IMR-90 (cell line): ENCODE results near the gene SOX21. TPM values are rescaled to one million over a fixed set of nuclear protein-coding genes. Genes with fewer than 3 reads are reported as not detected.

ENCODE experiments used
- ATAC-seq: fragments of 200-7000 bp; cut with Tn5 transposase; 2 replicates; pipeline ENCODE4 v1.9.1; 2020; ENCODE audit warnings: low read depth, mild to moderate bottlenecking, moderate library complexity
- BruUV-seq: library from RNA; stranded (reverse); fragments of 400-500 nt; replicated peaks from 2 replicates; lab custom pipeline; 2021; lab: Mats Ljungman, UMichigan
- CTCF ChIA-PET: fragments of 300-600 bp; formaldehyde crosslinking; extraction: SDS; loops from one replicate; lab custom pipeline; 2021; ENCODE audit warnings: antibody characterized with exemption; lab: Yijun Ruan, JAX
- POLR2A ChIA-PET: fragments of 300-600 bp; sonication (Branson Sonifier 250); formaldehyde crosslinking; loops from one replicate; lab custom pipeline; 2022; ENCODE audit warnings: antibody characterized with exemption; ENCODE audit not compliant: unreplicated experiment; lab: Charles Lee
- DNase-seq: peaks from one replicate; pipeline ENCODE4 v3.0.0; 2013
- H2AFZ ChIP-seq: replicated peaks from 2 replicates; pipeline ENCODE3; 2013; ENCODE audit warnings: low read length, mild to moderate bottlenecking; ENCODE audit not compliant: poor library complexity
- H2AK5ac ChIP-seq: 2 replicates; pipeline ENCODE4 v1.6.1; 2013; ENCODE audit warnings: low read depth, low read length, inconsistent platforms
- H2AK9ac ChIP-seq: replicated peaks from 2 replicates; pipeline ENCODE3; 2013; ENCODE audit warnings: mild to moderate bottlenecking, low read depth, low read length, moderate library complexity; ENCODE audit not compliant: poor library complexity
- H2BK120ac ChIP-seq: 2 replicates; pipeline ENCODE4 v1.6.1; 2013; ENCODE audit warnings: low read depth, low read length, inconsistent platforms
- H2BK15ac ChIP-seq: 3 replicates; pipeline ENCODE4 v1.6.1; 2013; ENCODE audit warnings: low read depth, low read length, inconsistent platforms
- H2BK20ac ChIP-seq: 2 replicates; pipeline ENCODE4 v1.6.1; 2013; ENCODE audit warnings: low read depth, mild to moderate bottlenecking, inconsistent platforms, low read length, moderate library complexity
- H2BK5ac ChIP-seq: 2 replicates; pipeline ENCODE4 v1.6.1; 2013; ENCODE audit warnings: mild to moderate bottlenecking, low read depth, low read length, inconsistent platforms; ENCODE audit not compliant: poor library complexity, severe bottlenecking
- H3K14ac ChIP-seq: replicated peaks from 2 replicates; pipeline ENCODE4 v1.6.1; 2013; ENCODE audit warnings: low read depth, low read length, inconsistent platforms
- H3K18ac ChIP-seq: 2 replicates; pipeline ENCODE4 v1.6.1; 2013; ENCODE audit warnings: low read depth, low read length, control low read depth
- H3K23ac ChIP-seq: 2 replicates; pipeline ENCODE4 v1.6.1; 2013; ENCODE audit warnings: low read depth, low read length, inconsistent platforms
- H3K27ac ChIP-seq: 2 replicates; pipeline ENCODE4 v1.5.1; 2013; ENCODE audit warnings: mild to moderate bottlenecking, control low read depth, low read length; ENCODE audit not compliant: insufficient read depth
- H3K27me3 ChIP-seq: 2 replicates; pipeline ENCODE4 v1.6.1; 2013; ENCODE audit warnings: low read length; ENCODE audit not compliant: control insufficient read depth, insufficient read depth
- H3K36me3 ChIP-seq: 2 replicates; pipeline ENCODE4 v1.6.1; 2013; ENCODE audit warnings: low read length, mixed read lengths; ENCODE audit not compliant: control insufficient read depth, insufficient read depth
- H3K4ac ChIP-seq: 2 replicates; pipeline ENCODE4 v1.6.1; 2013; ENCODE audit warnings: low read depth, low read length, inconsistent platforms
- H3K4me1 ChIP-seq: 2 replicates; pipeline ENCODE4 v1.6.1; 2013; ENCODE audit warnings: low read length, mixed read lengths; ENCODE audit not compliant: control insufficient read depth, insufficient read depth
- H3K4me2 ChIP-seq: 2 replicates; pipeline ENCODE4 v1.6.1; 2013; ENCODE audit warnings: low read depth, mild to moderate bottlenecking, control low read depth, low read length, moderate library complexity
- H3K4me3 ChIP-seq: 2 replicates; pipeline ENCODE4 v1.5.1; 2013; ENCODE audit warnings: low read depth, mild to moderate bottlenecking, control low read depth, low read length, moderate library complexity; ENCODE audit not compliant: insufficient read depth
- H3K56ac ChIP-seq: 2 replicates; pipeline ENCODE4 v1.6.1; 2013; ENCODE audit warnings: low read length, inconsistent platforms; ENCODE audit not compliant: insufficient read depth; ENCODE audit errors: extremely low read depth
- H3K79me1 ChIP-seq, 2 experiments: 2 replicates each; pipeline ENCODE4 v1.6.1; 2013; ENCODE audit warnings: low read length in 2 of 2, inconsistent platforms in 1 of 2, low read depth in 1 of 2
- H3K9ac ChIP-seq: 2 replicates; pipeline ENCODE4 v1.6.1; 2013; ENCODE audit warnings: low read depth, low read length, control low read depth
- H3K9me1 ChIP-seq: 2 replicates; pipeline ENCODE4 v1.6.1; 2013; ENCODE audit warnings: low read length, inconsistent platforms; ENCODE audit not compliant: insufficient read depth
- H3K9me3 ChIP-seq: 2 replicates; pipeline ENCODE4 v1.6.1; 2013; ENCODE audit warnings: low read length; ENCODE audit not compliant: control insufficient read depth, insufficient read depth
- H4K20me1 ChIP-seq: 2 replicates; pipeline ENCODE4 v1.6.1; 2013; ENCODE audit warnings: low read length, inconsistent platforms; ENCODE audit not compliant: insufficient read depth
- H4K5ac ChIP-seq: 2 replicates; pipeline ENCODE4 v1.6.1; 2013; ENCODE audit warnings: mild to moderate bottlenecking, low read depth, low read length, control low read depth
- H4K8ac ChIP-seq, 2 experiments: 2 replicates each; pipeline ENCODE4 v1.6.1; 2013; ENCODE audit warnings: low read depth in 2 of 2, low read length in 2 of 2, control low read depth in 1 of 2, inconsistent platforms in 1 of 2
- H4K91ac ChIP-seq: 2 replicates; pipeline ENCODE4 v1.6.1; 2013; ENCODE audit warnings: low read depth, low read length, inconsistent platforms; ENCODE audit not compliant: insufficient read depth
- BHLHE40 ChIP-seq: fragments of 150-350 bp; IDR thresholded peaks from 2 replicates; pipeline ENCODE4 v1.6.1; 2016; ENCODE audit warnings: mild to moderate bottlenecking, low read depth, low read length
- CEBPB ChIP-seq: IDR thresholded peaks from 2 replicates; pipeline ENCODE4 v1.6.1; 2012; ENCODE audit warnings: low read depth, low read length, improper control_type of control experiment
- CHD1 ChIP-seq: IDR thresholded peaks from 2 replicates; pipeline ENCODE4 v1.6.1; 2012; ENCODE audit warnings: low read depth, low read length, improper control_type of control experiment
- FOS ChIP-seq: fragments of 150-350 bp; IDR thresholded peaks from 2 replicates; pipeline ENCODE4 v1.6.1; 2016; ENCODE audit warnings: low read depth, low read length
- MAFK ChIP-seq: IDR thresholded peaks from 2 replicates; pipeline ENCODE4 v1.6.1; 2012; ENCODE audit warnings: low read depth, low read length, improper control_type of control experiment
- MAZ ChIP-seq: IDR thresholded peaks from 2 replicates; pipeline ENCODE4 v1.6.1; 2012; ENCODE audit warnings: low read depth, mild to moderate bottlenecking, low read length, improper control_type of control experiment, moderate library complexity, borderline replicate concordance
- MXI1 ChIP-seq: IDR thresholded peaks from 2 replicates; pipeline ENCODE4 v1.6.1; 2012; ENCODE audit warnings: low read depth, mild to moderate bottlenecking, low read length, moderate library complexity, borderline replicate concordance
- NFE2L2 ChIP-seq: fragments of 150-350 bp; IDR thresholded peaks from 2 replicates; pipeline ENCODE4 v1.6.1; 2016; ENCODE audit warnings: low read depth, mild to moderate bottlenecking, low read length
- RAD21 ChIP-seq: IDR thresholded peaks from 2 replicates; pipeline ENCODE4 v1.6.1; 2012; ENCODE audit warnings: low read length, improper control_type of control experiment
- RCOR1 ChIP-seq: IDR thresholded peaks from 2 replicates; pipeline ENCODE4 v1.6.1; 2012; ENCODE audit warnings: mild to moderate bottlenecking, low read length, improper control_type of control experiment; ENCODE audit not compliant: insufficient replicate concordance
- RFX5 ChIP-seq: IDR thresholded peaks from 2 replicates; pipeline ENCODE4 v1.8.0; 2012; ENCODE audit warnings: low read depth, mild to moderate bottlenecking, low read length, moderate library complexity
- SMC3 ChIP-seq: fragments of 150-350 bp; IDR thresholded peaks from 2 replicates; pipeline ENCODE4 v1.6.1; 2016; ENCODE audit warnings: low read depth, mild to moderate bottlenecking, antibody characterized with exemption, low read length, moderate library complexity
- WGBS, 2 experiments: methylation state at CpG; one replicate each; pipeline versions ENCODE4 v1.1.5 to v1.1.7; 2013; ENCODE audit warnings: missing lambda C conversion rate in 2 of 2; ENCODE audit not compliant: insufficient read length in 1 of 2; ENCODE audit errors: extremely low coverage in 2 of 2; 5-methylcytosine and 5-hydroxymethylcytosine counted together
- dilution Hi-C: fragments of 300-500 bp; cut with HindIII; formaldehyde crosslinking; loops from one replicate; pipeline ENCODE4 v1.14.3; 2018; ENCODE audit warnings: low sequenced_read_pairs; ENCODE audit not compliant: unreplicated experiment
- in situ Hi-C: fragments of 300-500 bp; cut with MboI; formaldehyde crosslinking; loops from 3 replicates; pipeline ENCODE4 v1.14.3; 2019; ENCODE audit warnings: low sequenced_read_pairs, inconsistent platforms, mixed read lengths
- intact Hi-C: fragments of 100-400 bp; cut with micrococcal nuclease; formaldehyde crosslinking; loops from 2 replicates; pipeline ENCODE4 v1.10.0; 2022
- polyA plus RNA-seq, 3 experiments: library from polyadenylated mRNA; depleted of rRNA; stranded (reverse); fragments of >200 nt; gene quantifications; 2 replicates each; pipeline ENCODE4 v1.2.3, GENCODE V29; 2012; ENCODE audit warnings: low replicate concordance in 1 of 3
- total RNA-seq: library from RNA; depleted of rRNA; stranded (reverse); fragments of >200 nt; gene quantifications from 2 replicates; pipeline ENCODE4 v1.2.3, GENCODE V29; 2012
- TF ChIP-seq, protein P1 (sequence below): conservative IDR thresholded peaks from 2 replicates; pipeline ENCODE4 v1.5.1; 2012; ENCODE audit warnings: mild to moderate bottlenecking, low read depth, low read length, improper control_type of control experiment

The SOX21 gene
- total and polyA plus RNA-seq, 2 of the 4 experiments (the other 2 are of a cell fraction), result not detected

DNA sequence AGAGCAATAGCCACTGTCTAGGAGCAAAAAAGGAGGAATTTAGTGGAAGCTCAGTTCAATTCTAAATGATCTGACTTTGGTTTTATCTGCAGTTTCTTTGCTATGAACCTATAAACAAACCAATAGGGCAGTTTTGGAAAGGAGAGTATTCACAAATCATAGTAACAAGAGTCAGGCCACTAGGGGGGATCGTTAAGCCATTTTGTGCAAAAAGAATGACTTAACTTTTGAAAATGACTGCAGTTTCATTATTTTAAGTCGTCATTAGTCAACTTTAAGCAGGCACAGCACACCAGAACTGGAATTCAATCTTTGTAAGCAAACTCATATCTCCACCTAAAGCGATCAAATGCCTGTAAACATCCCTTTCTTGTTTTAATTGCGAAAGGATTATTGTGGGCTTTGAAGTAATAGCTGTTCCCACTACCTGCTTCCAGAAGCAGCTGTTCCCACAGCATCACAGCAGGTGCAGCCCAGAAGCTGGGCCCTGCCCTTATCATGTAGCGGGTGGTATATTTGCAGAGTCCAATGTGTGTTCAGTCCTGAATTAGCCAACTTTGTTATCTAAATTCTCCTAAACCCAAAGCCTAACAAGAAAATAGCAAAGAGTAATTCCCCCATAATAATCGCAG is 51.5 kb downstream of the SOX21 start:
- CTCF ChIA-PET, result interaction anchor here (0.7 to 0.9 kb wide), 2 partner anchors 8 to 43 kb away, joined by 3 to 5 read pairs; no protein-coding TSS in a partner anchor
- H2AFZ ChIP-seq, result no peak overlapping the region
- H3K9me1 ChIP-seq, result peaks cover 7% of the 10 kb centered on the region; the same call in 1 of the 2 replicates
- H4K91ac ChIP-seq, result no peak overlapping the region
- no peak for TF ChIP-seq CHD1
- TF ChIP-seq MAZ, result no peak
- TF ChIP-seq, protein P1, sequence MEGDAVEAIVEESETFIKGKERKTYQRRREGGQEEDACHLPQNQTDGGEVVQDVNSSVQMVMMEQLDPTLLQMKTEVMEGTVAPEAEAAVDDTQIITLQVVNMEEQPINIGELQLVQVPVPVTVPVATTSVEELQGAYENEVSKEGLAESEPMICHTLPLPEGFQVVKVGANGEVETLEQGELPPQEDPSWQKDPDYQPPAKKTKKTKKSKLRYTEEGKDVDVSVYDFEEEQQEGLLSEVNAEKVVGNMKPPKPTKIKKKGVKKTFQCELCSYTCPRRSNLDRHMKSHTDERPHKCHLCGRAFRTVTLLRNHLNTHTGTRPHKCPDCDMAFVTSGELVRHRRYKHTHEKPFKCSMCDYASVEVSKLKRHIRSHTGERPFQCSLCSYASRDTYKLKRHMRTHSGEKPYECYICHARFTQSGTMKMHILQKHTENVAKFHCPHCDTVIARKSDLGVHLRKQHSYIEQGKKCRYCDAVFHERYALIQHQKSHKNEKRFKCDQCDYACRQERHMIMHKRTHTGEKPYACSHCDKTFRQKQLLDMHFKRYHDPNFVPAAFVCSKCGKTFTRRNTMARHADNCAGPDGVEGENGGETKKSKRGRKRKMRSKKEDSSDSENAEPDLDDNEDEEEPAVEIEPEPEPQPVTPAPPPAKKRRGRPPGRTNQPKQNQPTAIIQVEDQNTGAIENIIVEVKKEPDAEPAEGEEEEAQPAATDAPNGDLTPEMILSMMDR, result peak; percentile 42
- TF ChIP-seq BHLHE40, result no peak
- no peak for TF ChIP-seq MXI1
- TF ChIP-seq RCOR1, result no peak
- no peak for TF ChIP-seq RFX5
- no peak for TF ChIP-seq CEBPB
- peak; percentile 44 for TF ChIP-seq RAD21
- TF ChIP-seq MAFK, result no peak
- no peak for TF ChIP-seq SMC3
- no peak for TF ChIP-seq FOS
- no peak for TF ChIP-seq NFE2L2
- H3K27ac ChIP-seq, result no peak overlapping the region
- intact Hi-C loops (no loop called here), dilution Hi-C loops (no loop called here), in situ Hi-C loops (loop anchor here (25.0 kb wide), 1 partner anchor 751 kb away; no protein-coding TSS in a partner anchor)
- no peak overlapping the region for H2AK5ac ChIP-seq
- ATAC-seq, result no peak
- H3K4ac ChIP-seq, result no peak overlapping the region
- H3K56ac ChIP-seq, result no peak overlapping the region
- no peak overlapping the region for H3K4me2 ChIP-seq
- no peak overlapping the region for H3K4me3 ChIP-seq
- H3K79me1 ChIP-seq, result no peaks in the 10 kb centered on the region
- H3K18ac ChIP-seq, result no peak overlapping the region
- H2AK9ac ChIP-seq, result no peak overlapping the region
- no peak overlapping the region for H2BK120ac ChIP-seq
- no peak overlapping the region for H2BK20ac ChIP-seq
- no peaks in the 10 kb centered on the region for H3K9me3 ChIP-seq
- H3K4me1 ChIP-seq, result peaks cover 9% of the 10 kb centered on the region
- peaks cover 32% of the 10 kb centered on the region for H3K27me3 ChIP-seq
- peaks cover 4% of the 10 kb centered on the region; the same call in 1 of the 2 replicates for H4K20me1 ChIP-seq
- no TSS peak for BruUV-seq
- H3K9ac ChIP-seq, result no peak overlapping the region
- no peak overlapping the region for H3K23ac ChIP-seq
- POLR2A ChIA-PET, result no interaction called here
- no peak overlapping the region for H4K5ac ChIP-seq
- no peaks in the 10 kb centered on the region for H3K36me3 ChIP-seq
- no peak overlapping the region for H4K8ac ChIP-seq
- WGBS, 2 experiments, result no CpG with 5 or more reads among the region's 6 CpGs
- H2BK15ac ChIP-seq, result no peak overlapping the region
- peak; percentile 41 for DNase-seq
- H3K14ac ChIP-seq, result no peak overlapping the region
- no peak overlapping the region for H2BK5ac ChIP-seq
